Neural cell (in vitro differentiated cells): ENCODE results near the gene TCF20. TPM values are rescaled to one million over a fixed set of nuclear protein-coding genes. Genes with fewer than 3 reads are reported as not detected.

Experiments
- H2AFZ ChIP-seq: fragments of 200-600, 300-800 bp; sonication (generic), shearing (Covaris generic); 2 replicates; pipeline ENCODE4 v1.6.0; 2014; ENCODE audit warnings: low read depth, mild to moderate bottlenecking, antibody characterized with exemption, low read length, moderate library complexity
- H3F3A ChIP-seq: fragments of 200-600 bp; shearing (Covaris generic); 2 replicates; pipeline ENCODE4 v1.6.1; 2016; ENCODE audit warnings: mild to moderate bottlenecking, moderate library complexity, mixed read lengths, antibody characterized with exemption, low read length; ENCODE audit not compliant: insufficient read depth, poor library complexity, severe bottlenecking
- H3K27ac ChIP-seq: fragments of 200-600, 300-800 bp; sonication (generic), shearing (Covaris generic); 2 replicates; pipeline ENCODE4 v1.5.1; 2014; ENCODE audit warnings: mild to moderate bottlenecking, low read length, moderate library complexity
- H3K27me3 ChIP-seq: fragments of 300-800, 200-600 bp; sonication (generic), shearing (Covaris generic); 2 replicates; pipeline ENCODE4 v1.6.0; 2014; ENCODE audit warnings: mild to moderate bottlenecking, low read depth, low read length, moderate library complexity; ENCODE audit not compliant: insufficient read depth
- H3K36me3 ChIP-seq: fragments of 300-800, 200-600 bp; sonication (generic), shearing (Covaris generic); 2 replicates; pipeline ENCODE4 v1.5.1; 2014; ENCODE audit warnings: mild to moderate bottlenecking, antibody characterized with exemption, low read length, moderate library complexity; ENCODE audit not compliant: insufficient read depth
- H3K4me2 ChIP-seq: fragments of 300-800, 200-600 bp; sonication (generic), shearing (Covaris generic); 2 replicates; pipeline ENCODE4 v1.6.0; 2014; ENCODE audit warnings: mild to moderate bottlenecking, low read length
- H3K4me3 ChIP-seq: fragments of 300-800, 200-600 bp; sonication (generic), shearing (Covaris generic); 2 replicates; pipeline ENCODE4 v1.5.1; 2014; ENCODE audit warnings: mild to moderate bottlenecking, low read length, moderate library complexity
- H3K79me2 ChIP-seq: fragments of 200-600 bp; shearing (Covaris generic); replicated peaks from 2 replicates; pipeline ENCODE4 v1.6.0; 2014; ENCODE audit warnings: mild to moderate bottlenecking, low read length, moderate library complexity; ENCODE audit not compliant: insufficient read depth
- H3K9ac ChIP-seq: fragments of 300-800, 200-600 bp; sonication (generic), shearing (Covaris generic); 2 replicates; pipeline ENCODE4 v1.6.1; 2016; ENCODE audit warnings: mild to moderate bottlenecking, low read length, mixed read lengths
- H3K9me2 ChIP-seq: fragments of 200-600 bp; shearing (Covaris generic); 2 replicates; pipeline ENCODE4 v1.6.1; 2016; ENCODE audit warnings: mild to moderate bottlenecking, low read length, mixed read lengths; ENCODE audit not compliant: insufficient read depth
- H3K9me3 ChIP-seq: fragments of 200-600, 300-800 bp; sonication (generic), shearing (Covaris generic); 2 replicates; pipeline ENCODE4 v1.6.1; 2016; ENCODE audit warnings: mild to moderate bottlenecking, mixed run types, low read length, moderate library complexity, mixed read lengths
- H4K20me1 ChIP-seq: fragments of 200-600 bp; shearing (Covaris generic); 2 replicates; pipeline ENCODE4 v1.6.1; 2016; ENCODE audit warnings: mild to moderate bottlenecking, mixed run types; ENCODE audit not compliant: insufficient read depth
- CTCF ChIP-seq: fragments of 450-650 bp; IDR thresholded peaks from 2 replicates; pipeline ENCODE4 v1.5.1; 2014; ENCODE audit warnings: antibody characterized with exemption, mild to moderate bottlenecking, moderate library complexity; ENCODE audit not compliant: poor library complexity, severe bottlenecking
- EP300 ChIP-seq: fragments of 450-650 bp; conservative IDR thresholded peaks from 2 replicates; pipeline ENCODE4 v1.6.1; 2014; ENCODE audit warnings: antibody characterized with exemption, mild to moderate bottlenecking, moderate library complexity; ENCODE audit not compliant: poor library complexity, severe bottlenecking
- EZH2 ChIP-seq: fragments of 200-600, 300-800 bp; shearing (Covaris generic), sonication (generic); IDR thresholded peaks from 2 replicates; pipeline ENCODE4 v1.6.1; 2014; ENCODE audit warnings: antibody characterized with exemption, low read length, borderline replicate concordance, mild to moderate bottlenecking; ENCODE audit not compliant: insufficient read depth, poor library complexity, severe bottlenecking
- MXI1 ChIP-seq: fragments of 450-650 bp; conservative IDR thresholded peaks from 2 replicates; pipeline ENCODE4 v1.6.1; 2014; ENCODE audit warnings: antibody characterized with exemption, mild to moderate bottlenecking; ENCODE audit not compliant: poor library complexity, severe bottlenecking
- POLR2AphosphoS5 ChIP-seq: IDR thresholded peaks from 2 replicates; pipeline ENCODE4 v1.6.1; 2012
- RAD21 ChIP-seq: fragments of 450-650 bp; conservative IDR thresholded peaks from 2 replicates; pipeline ENCODE4 v1.6.1; 2014; ENCODE audit warnings: antibody characterized with exemption, mild to moderate bottlenecking, moderate library complexity
- REST ChIP-seq: IDR thresholded peaks from 2 replicates; pipeline ENCODE4 v1.6.1; 2012; ENCODE audit warnings: borderline replicate concordance
- SMC3 ChIP-seq: fragments of 450-650 bp; conservative IDR thresholded peaks from 2 replicates; pipeline ENCODE4 v1.6.1; 2014; ENCODE audit warnings: antibody characterized with exemption, mild to moderate bottlenecking, moderate library complexity; ENCODE audit not compliant: poor library complexity
- TAF1 ChIP-seq: IDR thresholded peaks from 2 replicates; pipeline ENCODE4 v1.6.1; 2012; ENCODE audit warnings: low read depth
- polyA plus RNA-seq: library from polyadenylated mRNA; depleted of rRNA; stranded (reverse); fragments of >200 nt; gene quantifications from 2 replicates; pipeline ENCODE4 v1.2.3, GENCODE V29; 2014

TCF20 gene
- polyA plus RNA-seq, 1 donor from 2014 or later = 21.9 TPM

- Histone ChIP-seq H3K9ac (no peak overlapping the region), H3K4me2 (no peak overlapping the region), H3K9me2 (no peaks in the 10 kb centered on the region), H2AFZ (no peak overlapping the region), H4K20me1 (peaks cover 7% of the 10 kb centered on the region), H3K9me3 (no peaks in the 10 kb centered on the region), H3K27me3 (no peaks in the 10 kb centered on the region), H3K27ac (no peak overlapping the region), H3K36me3 (no peaks in the 10 kb centered on the region), H3F3A (no peaks in the 10 kb centered on the region), H3K79me2 (peaks cover 35% of the 10 kb centered on the region), H3K4me3 (no peak overlapping the region)
- TF ChIP-seq MXI1 (no peak), SMC3 (no peak), TAF1 (no peak), EZH2 (no peak), RAD21 (no peak), REST (no peak), CTCF (no peak)
Observed at GRCh38 chr22:42275970-42276369, 5.5 kb upstream of the TCF20 start.

DNA sequence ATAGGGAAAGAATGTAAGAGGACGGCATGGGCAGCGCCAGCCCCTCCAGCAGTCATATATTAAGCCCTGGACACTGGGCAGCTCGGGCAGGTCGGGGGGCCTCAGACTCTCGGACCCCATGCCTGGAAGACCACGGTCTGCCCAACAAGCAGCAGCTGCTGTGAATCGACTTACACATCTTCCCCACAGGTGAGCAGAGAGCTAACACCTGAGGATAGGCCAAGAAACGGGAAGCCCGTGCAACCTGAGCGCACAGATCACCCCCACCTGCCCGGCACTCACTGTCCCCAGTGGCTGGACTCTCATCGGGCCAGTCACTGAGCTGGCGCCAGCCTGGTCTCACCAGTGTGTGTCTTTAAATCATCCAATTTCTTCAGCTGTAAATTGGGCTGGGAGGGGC lies 4.7 kb upstream of the TCF20 start:
- Histone ChIP-seq H3K9me2 (no peaks in the 10 kb centered on the region), H4K20me1 (peaks cover 7% of the 10 kb centered on the region), H3K4me3 (no peak overlapping the region), H3K4me2 (no peak overlapping the region), H3K36me3 (no peaks in the 10 kb centered on the region), H3K9ac (no peak overlapping the region), H3K9me3 (no peaks in the 10 kb centered on the region), H3K27me3 (no peaks in the 10 kb centered on the region), H3F3A (no peaks in the 10 kb centered on the region), H2AFZ (no peak overlapping the region), H3K79me2 (peaks cover 27% of the 10 kb centered on the region), H3K27ac (no peak overlapping the region)
- TF ChIP-seq EP300 (no peak), MXI1 (no peak), REST (no peak), EZH2 (no peak), TAF1 (no peak), SMC3 (no peak), POLR2AphosphoS5 (no peak), RAD21 (no peak), CTCF (no peak)
